IMR-90 (cell line): ENCODE results near the gene GPR107. TPM values are rescaled to one million over a fixed set of nuclear protein-coding genes. Genes with fewer than 3 reads are reported as not detected.
A peak's percentile ranks its signal among the peaks of the same experiment; 100 is the strongest.

Source experiments
- ATAC-seq: fragments of 200-7000 bp; cut with Tn5 transposase; 2 replicates; pipeline ENCODE4 v1.9.1; 2020; ENCODE audit warnings: low read depth, mild to moderate bottlenecking, moderate library complexity
- BruUV-seq: library from RNA; stranded (reverse); fragments of 400-500 nt; replicated peaks from 2 replicates; lab custom pipeline; 2021; lab: Mats Ljungman, UMichigan
- CTCF ChIA-PET: fragments of 300-600 bp; formaldehyde crosslinking; extraction: SDS; loops from one replicate; lab custom pipeline; 2021; ENCODE audit warnings: antibody characterized with exemption; lab: Yijun Ruan, JAX
- POLR2A ChIA-PET: fragments of 300-600 bp; sonication (Branson Sonifier 250); formaldehyde crosslinking; loops from one replicate; lab custom pipeline; 2022; ENCODE audit warnings: antibody characterized with exemption; ENCODE audit not compliant: unreplicated experiment; lab: Charles Lee
- DNase-seq: peaks from one replicate; pipeline ENCODE4 v3.0.0; 2013
- H2AFZ ChIP-seq: replicated peaks from 2 replicates; pipeline ENCODE3; 2013; ENCODE audit warnings: low read length, mild to moderate bottlenecking; ENCODE audit not compliant: poor library complexity
- H2AK5ac ChIP-seq: 2 replicates; pipeline ENCODE4 v1.6.1; 2013; ENCODE audit warnings: low read depth, low read length, inconsistent platforms
- H2AK9ac ChIP-seq: replicated peaks from 2 replicates; pipeline ENCODE3; 2013; ENCODE audit warnings: mild to moderate bottlenecking, low read depth, low read length, moderate library complexity; ENCODE audit not compliant: poor library complexity
- H2BK120ac ChIP-seq: 2 replicates; pipeline ENCODE4 v1.6.1; 2013; ENCODE audit warnings: low read depth, low read length, inconsistent platforms
- H2BK15ac ChIP-seq: 3 replicates; pipeline ENCODE4 v1.6.1; 2013; ENCODE audit warnings: low read depth, low read length, inconsistent platforms
- H2BK20ac ChIP-seq: 2 replicates; pipeline ENCODE4 v1.6.1; 2013; ENCODE audit warnings: low read depth, mild to moderate bottlenecking, inconsistent platforms, low read length, moderate library complexity
- H2BK5ac ChIP-seq: 2 replicates; pipeline ENCODE4 v1.6.1; 2013; ENCODE audit warnings: mild to moderate bottlenecking, low read depth, low read length, inconsistent platforms; ENCODE audit not compliant: poor library complexity, severe bottlenecking
- H3K14ac ChIP-seq: replicated peaks from 2 replicates; pipeline ENCODE4 v1.6.1; 2013; ENCODE audit warnings: low read depth, low read length, inconsistent platforms
- H3K18ac ChIP-seq: 2 replicates; pipeline ENCODE4 v1.6.1; 2013; ENCODE audit warnings: low read depth, low read length, control low read depth
- H3K23ac ChIP-seq: 2 replicates; pipeline ENCODE4 v1.6.1; 2013; ENCODE audit warnings: low read depth, low read length, inconsistent platforms
- H3K27ac ChIP-seq: 2 replicates; pipeline ENCODE4 v1.5.1; 2013; ENCODE audit warnings: mild to moderate bottlenecking, control low read depth, low read length; ENCODE audit not compliant: insufficient read depth
- H3K27me3 ChIP-seq: 2 replicates; pipeline ENCODE4 v1.6.1; 2013; ENCODE audit warnings: low read length; ENCODE audit not compliant: control insufficient read depth, insufficient read depth
- H3K36me3 ChIP-seq: 2 replicates; pipeline ENCODE4 v1.6.1; 2013; ENCODE audit warnings: low read length, mixed read lengths; ENCODE audit not compliant: control insufficient read depth, insufficient read depth
- H3K4ac ChIP-seq: 2 replicates; pipeline ENCODE4 v1.6.1; 2013; ENCODE audit warnings: low read depth, low read length, inconsistent platforms
- H3K4me1 ChIP-seq: 2 replicates; pipeline ENCODE4 v1.6.1; 2013; ENCODE audit warnings: low read length, mixed read lengths; ENCODE audit not compliant: control insufficient read depth, insufficient read depth
- H3K4me2 ChIP-seq: 2 replicates; pipeline ENCODE4 v1.6.1; 2013; ENCODE audit warnings: low read depth, mild to moderate bottlenecking, control low read depth, low read length, moderate library complexity
- H3K4me3 ChIP-seq: 2 replicates; pipeline ENCODE4 v1.5.1; 2013; ENCODE audit warnings: low read depth, mild to moderate bottlenecking, control low read depth, low read length, moderate library complexity; ENCODE audit not compliant: insufficient read depth
- H3K56ac ChIP-seq: 2 replicates; pipeline ENCODE4 v1.6.1; 2013; ENCODE audit warnings: low read length, inconsistent platforms; ENCODE audit not compliant: insufficient read depth; ENCODE audit errors: extremely low read depth
- H3K79me1 ChIP-seq, 2 experiments: 2 replicates each; pipeline ENCODE4 v1.6.1; 2013; ENCODE audit warnings: low read length in 2 of 2, inconsistent platforms in 1 of 2, low read depth in 1 of 2
- H3K9ac ChIP-seq: 2 replicates; pipeline ENCODE4 v1.6.1; 2013; ENCODE audit warnings: low read depth, low read length, control low read depth
- H3K9me1 ChIP-seq: 2 replicates; pipeline ENCODE4 v1.6.1; 2013; ENCODE audit warnings: low read length, inconsistent platforms; ENCODE audit not compliant: insufficient read depth
- H3K9me3 ChIP-seq: 2 replicates; pipeline ENCODE4 v1.6.1; 2013; ENCODE audit warnings: low read length; ENCODE audit not compliant: control insufficient read depth, insufficient read depth
- H4K20me1 ChIP-seq: 2 replicates; pipeline ENCODE4 v1.6.1; 2013; ENCODE audit warnings: low read length, inconsistent platforms; ENCODE audit not compliant: insufficient read depth
- H4K5ac ChIP-seq: 2 replicates; pipeline ENCODE4 v1.6.1; 2013; ENCODE audit warnings: mild to moderate bottlenecking, low read depth, low read length, control low read depth
- H4K8ac ChIP-seq, 2 experiments: 2 replicates each; pipeline ENCODE4 v1.6.1; 2013; ENCODE audit warnings: low read depth in 2 of 2, low read length in 2 of 2, control low read depth in 1 of 2, inconsistent platforms in 1 of 2
- H4K91ac ChIP-seq: 2 replicates; pipeline ENCODE4 v1.6.1; 2013; ENCODE audit warnings: low read depth, low read length, inconsistent platforms; ENCODE audit not compliant: insufficient read depth
- ELK1 ChIP-seq: fragments of 150-350 bp; IDR thresholded peaks from 2 replicates; pipeline ENCODE4 v1.6.1; 2016; ENCODE audit warnings: low read depth, mild to moderate bottlenecking, low read length, moderate library complexity, borderline replicate concordance
- MAZ ChIP-seq: IDR thresholded peaks from 2 replicates; pipeline ENCODE4 v1.6.1; 2012; ENCODE audit warnings: low read depth, mild to moderate bottlenecking, low read length, improper control_type of control experiment, moderate library complexity, borderline replicate concordance
- RAD21 ChIP-seq: IDR thresholded peaks from 2 replicates; pipeline ENCODE4 v1.6.1; 2012; ENCODE audit warnings: low read length, improper control_type of control experiment
- WGBS, 2 experiments: methylation state at CpG; one replicate each; pipeline versions ENCODE4 v1.1.5 to v1.1.7; 2013; ENCODE audit warnings: missing lambda C conversion rate in 2 of 2; ENCODE audit not compliant: insufficient read length in 1 of 2; ENCODE audit errors: extremely low coverage in 2 of 2; 5-methylcytosine and 5-hydroxymethylcytosine counted together
- dilution Hi-C: fragments of 300-500 bp; cut with HindIII; formaldehyde crosslinking; loops from one replicate; pipeline ENCODE4 v1.14.3; 2018; ENCODE audit warnings: low sequenced_read_pairs; ENCODE audit not compliant: unreplicated experiment
- in situ Hi-C: fragments of 300-500 bp; cut with MboI; formaldehyde crosslinking; loops from 3 replicates; pipeline ENCODE4 v1.14.3; 2019; ENCODE audit warnings: low sequenced_read_pairs, inconsistent platforms, mixed read lengths
- intact Hi-C: fragments of 100-400 bp; cut with micrococcal nuclease; formaldehyde crosslinking; loops from 2 replicates; pipeline ENCODE4 v1.10.0; 2022
- polyA plus RNA-seq, 3 experiments: library from polyadenylated mRNA; depleted of rRNA; stranded (reverse); fragments of >200 nt; gene quantifications; 2 replicates each; pipeline ENCODE4 v1.2.3, GENCODE V29; 2012; ENCODE audit warnings: low replicate concordance in 1 of 3
- total RNA-seq: library from RNA; depleted of rRNA; stranded (reverse); fragments of >200 nt; gene quantifications from 2 replicates; pipeline ENCODE4 v1.2.3, GENCODE V29; 2012
- TF ChIP-seq, protein P1 (sequence below): fragments of 150-350 bp; IDR thresholded peaks from 2 replicates; pipeline ENCODE4 v1.6.1; 2017; ENCODE audit warnings: mild to moderate bottlenecking, antibody characterized with exemption, low read length, low read depth

The GPR107 gene
- total and polyA plus RNA-seq, 2 of the 4 experiments (the other 2 are of a cell fraction), result 16.7 to 21.6 TPM

- H2BK120ac ChIP-seq, result peak overlapping the region; percentile 81
- H2BK20ac ChIP-seq, result peak overlapping the region; percentile 40
- peak overlapping the region; percentile 29 to 82; a peak in 3 of 4 replicates for H4K8ac ChIP-seq
- dilution Hi-C loops, result no loop called here
- ATAC-seq (peak; percentile 85), DNase-seq (peak; percentile 71)
- H3K4ac ChIP-seq, result peak overlapping the region; percentile 87
- WGBS, 2 experiments, result 17% methylated on average over 2 of the region's 7 CpGs; no CpG with 5 or more reads in 1 of the 2 experiments
- ChIA-PET CTCF (interaction anchor here (0.5 to 0.7 kb wide), 3 partner anchors 30 to 1817 kb away, joined by 3 to 4 read pairs (median 3); no protein-coding TSS in a partner anchor), POLR2A (no interaction called here)
- peaks cover 53% of the 10 kb centered on the region for H4K20me1 ChIP-seq
- peak overlapping the region; percentile 55 for H3K4me2 ChIP-seq
- in situ Hi-C loops, result no loop called here
- peak overlapping the region; percentile 92 for H2AK5ac ChIP-seq
- H3K9me1 ChIP-seq, result peaks cover 30% of the 10 kb centered on the region
- TF ChIP-seq RAD21 (peak; percentile 15; the same call in 1 of the 2 replicates), ELK1 (no peak), MAZ (peak; percentile 73; the same call in 1 of the 2 replicates)
- TF ChIP-seq, protein P1, sequence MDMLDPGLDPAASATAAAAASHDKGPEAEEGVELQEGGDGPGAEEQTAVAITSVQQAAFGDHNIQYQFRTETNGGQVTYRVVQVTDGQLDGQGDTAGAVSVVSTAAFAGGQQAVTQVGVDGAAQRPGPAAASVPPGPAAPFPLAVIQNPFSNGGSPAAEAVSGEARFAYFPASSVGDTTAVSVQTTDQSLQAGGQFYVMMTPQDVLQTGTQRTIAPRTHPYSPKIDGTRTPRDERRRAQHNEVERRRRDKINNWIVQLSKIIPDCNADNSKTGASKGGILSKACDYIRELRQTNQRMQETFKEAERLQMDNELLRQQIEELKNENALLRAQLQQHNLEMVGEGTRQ, result no peak
- peaks cover 19 to 79% of the 10 kb centered on the region in 2 experiments for H3K79me1 ChIP-seq
- peak overlapping the region; percentile 97; the same call in 1 of the 2 replicates for H3K23ac ChIP-seq
- peak overlapping the region; percentile 77 for H2BK5ac ChIP-seq
- H3K18ac ChIP-seq, result peak overlapping the region; percentile 62
- no TSS peak for BruUV-seq
- H3K9ac ChIP-seq, result peak overlapping the region; percentile 65
- H2BK15ac ChIP-seq, result peak overlapping the region; percentile 59; the same call in 1 of the 3 replicates
- no peaks in the 10 kb centered on the region for H3K9me3 ChIP-seq
- peaks cover 40% of the 10 kb centered on the region for H3K4me1 ChIP-seq
- H4K91ac ChIP-seq, result peak overlapping the region; percentile 90
- H3K36me3 ChIP-seq, result peaks cover 6% of the 10 kb centered on the region; the same call in 1 of the 2 replicates
- H3K27me3 ChIP-seq, result no peaks in the 10 kb centered on the region
- H2AFZ ChIP-seq, result peak overlapping the region; percentile 71
- no peak overlapping the region for H3K4me3 ChIP-seq
- H2AK9ac ChIP-seq, result peak overlapping the region; percentile 96
- intact Hi-C loops, result loop anchor here (5.0 kb wide), 1 partner anchor 39 kb away; no protein-coding TSS in a partner anchor
- peak overlapping the region; percentile 55 for H4K5ac ChIP-seq
- peak overlapping the region; percentile 80 for H3K14ac ChIP-seq
- no peak overlapping the region for H3K56ac ChIP-seq
- peak overlapping the region; percentile 83 for H3K27ac ChIP-seq
Measured at GRCh38 chr9:130183133-130183762, 129.5 kb downstream of the GPR107 start.
